Immature natural killer cell (primary cell): Measurements from ENCODE around the gene CRTAC1. TPM values are rescaled to one million over a fixed set of nuclear protein-coding genes. Genes with fewer than 3 reads are reported as not detected.

ENCODE experiments used
- DNase-seq, 3 donors: peaks; one replicate each; pipeline ENCODE4 v3.0.0; 2022; ENCODE audit warnings: mixed read lengths in 1 of 3
- H3K27ac Mint-ChIP-seq, 6 donors: one replicate each; pipeline ENCODE4 v1.8.0; 2020; ENCODE audit warnings: mixed read lengths in 6 of 6, mild to moderate bottlenecking in 5 of 6, inconsistent platforms in 4 of 6, moderate library complexity in 3 of 6
- H3K27me3 Mint-ChIP-seq, 3 donors: one replicate each; pipeline ENCODE4 v1.8.0; 2020 to 2021; ENCODE audit warnings: low read depth in 3 of 3, mild to moderate bottlenecking in 3 of 3, mixed read lengths in 3 of 3, moderate library complexity in 3 of 3, inconsistent platforms in 1 of 3
- H3K36me3 Mint-ChIP-seq, 3 donors: one replicate each; pipeline ENCODE4 v1.8.0; 2020; ENCODE audit warnings: mixed read lengths in 3 of 3, inconsistent platforms in 2 of 3, mild to moderate bottlenecking in 2 of 3
- H3K4me1 Mint-ChIP-seq, 2 donors: one replicate each; pipeline ENCODE4 v1.8.0; 2020; ENCODE audit warnings: inconsistent platforms in 2 of 2, mild to moderate bottlenecking in 2 of 2, mixed read lengths in 2 of 2, moderate library complexity in 1 of 2
- H3K4me3 Mint-ChIP-seq, 5 donors: one replicate each; pipeline ENCODE4 v1.8.0; 2020; ENCODE audit warnings: mild to moderate bottlenecking in 5 of 5, mixed read lengths in 5 of 5, inconsistent platforms in 3 of 5, moderate library complexity in 3 of 5
- H3K9me3 Mint-ChIP-seq, 6 donors: one replicate each; pipeline ENCODE4 v1.8.0; 2020; ENCODE audit warnings: mild to moderate bottlenecking in 6 of 6, mixed read lengths in 6 of 6, inconsistent platforms in 4 of 6, moderate library complexity in 3 of 6
- polyA plus RNA-seq, 3 donors: library from polyadenylated mRNA; unstranded; fragments of 300-500 nt; fragmentation: Illumina TruSeq; gene quantifications; one replicate each; pipeline ENCODE4 v1.2.3, GENCODE V29; 2021

CRTAC1 gene
- polyA plus RNA-seq, 3 donors from 2014 or later = not detected

DNA sequence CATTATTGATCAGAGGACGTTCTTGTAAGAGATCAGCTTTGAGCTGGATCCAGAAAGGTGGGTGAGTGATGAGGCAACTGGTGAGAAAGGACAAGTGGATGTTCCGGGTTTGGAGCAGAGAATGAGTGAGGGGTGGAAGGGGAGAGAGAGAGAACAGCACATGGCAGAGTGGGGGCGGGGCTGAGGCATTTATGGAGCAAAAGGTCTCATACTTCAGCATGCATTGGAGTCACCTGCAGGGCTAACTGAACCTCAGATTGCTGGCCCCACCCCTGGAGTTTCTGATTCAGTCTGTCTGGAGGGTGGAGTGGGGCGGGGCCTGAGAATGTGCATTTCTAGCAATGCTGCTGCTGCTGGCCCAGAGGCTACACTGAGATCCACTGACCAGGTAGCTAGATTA, 109.6 kb downstream of the CRTAC1 start:
- Mint-ChIP-seq H3K27ac (no peak overlapping the region), H3K4me3 (no peak overlapping the region), H3K36me3 (peaks cover 0 to 4% (median 0%) of the 10 kb centered on the region in 3 donors), H3K4me1 (no peaks in the 10 kb centered on the region), H3K9me3 (no peaks in the 10 kb centered on the region), H3K27me3 (peaks cover 3 to 12% (median 5%) of the 10 kb centered on the region in 3 donors)
- DNase-seq = no peak

GRCh38 chr10:97919012-97919411, 111.4 kb downstream of the CRTAC1 start:
- no peak overlapping the region for H3K27ac Mint-ChIP-seq
- H3K9me3 Mint-ChIP-seq = no peaks in the 10 kb centered on the region
- no peak for DNase-seq
- peaks cover 3 to 6% (median 5%) of the 10 kb centered on the region in 3 donors for H3K27me3 Mint-ChIP-seq
- peaks cover 0 to 3% of the 10 kb centered on the region in 2 donors for H3K4me1 Mint-ChIP-seq
- H3K4me3 Mint-ChIP-seq = no peak overlapping the region
- no peaks in the 10 kb centered on the region for H3K36me3 Mint-ChIP-seq

DNA sequence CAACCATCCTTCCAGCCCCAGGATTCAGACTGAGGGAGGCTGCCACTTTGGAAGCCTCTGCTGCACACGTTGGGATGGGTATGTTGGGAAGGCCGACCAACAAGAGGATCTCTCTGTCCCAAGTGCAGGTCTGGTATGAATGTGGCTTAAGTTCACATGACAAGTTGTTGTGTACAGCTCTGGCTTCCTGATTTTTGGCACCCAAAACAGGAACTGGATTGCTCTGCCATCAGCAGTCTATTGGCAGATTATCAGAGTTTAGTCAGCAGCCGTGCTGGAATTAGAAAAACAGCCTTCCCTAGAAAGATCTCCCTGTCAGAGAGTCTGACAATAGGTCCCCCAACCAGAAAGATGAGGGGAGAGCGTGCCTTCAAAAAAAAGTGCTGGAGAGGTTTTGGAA, 113.8 kb downstream of the CRTAC1 start:
- H3K9me3 Mint-ChIP-seq = no peaks in the 10 kb centered on the region
- no peak overlapping the region for H3K4me3 Mint-ChIP-seq
- no peak for DNase-seq
- H3K36me3 Mint-ChIP-seq = no peaks in the 10 kb centered on the region
- no peak overlapping the region for H3K27ac Mint-ChIP-seq
- H3K27me3 Mint-ChIP-seq = peaks cover 5 to 8% (median 6%) of the 10 kb centered on the region in 3 donors
- H3K4me1 Mint-ChIP-seq = peaks cover 0 to 3% of the 10 kb centered on the region in 2 donors

GRCh38 chr10:97915346-97916131, 114.9 kb downstream of the CRTAC1 start:
- Mint-ChIP-seq H3K27me3 (peaks cover 2 to 8% (median 5%) of the 10 kb centered on the region in 3 donors), H3K4me3 (no peak overlapping the region), H3K9me3 (no peaks in the 10 kb centered on the region), H3K4me1 (peaks cover 0 to 3% of the 10 kb centered on the region in 2 donors), H3K36me3 (no peaks in the 10 kb centered on the region), H3K27ac (no peak overlapping the region)
- DNase-seq = no peak

DNA sequence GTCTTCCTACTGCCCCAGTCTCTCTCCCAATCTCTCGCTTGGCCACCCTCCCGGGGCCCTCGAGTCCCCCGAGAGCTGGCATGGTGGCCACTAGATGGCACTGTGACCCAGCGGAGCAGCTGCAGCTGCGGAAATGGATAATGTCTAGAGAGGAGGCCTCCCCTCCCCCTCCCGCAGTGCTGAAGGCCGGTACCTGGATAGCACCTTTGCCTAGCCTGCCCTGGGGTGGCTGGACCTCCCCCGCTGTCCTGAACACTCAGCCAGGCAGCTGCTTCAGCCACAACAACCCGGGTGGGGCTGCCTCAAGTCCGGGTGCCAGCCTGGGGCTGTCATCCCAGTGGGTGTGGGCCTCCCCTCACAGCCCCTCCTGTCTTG, 115.6 kb downstream of the CRTAC1 start:
- Mint-ChIP-seq H3K27me3 (peaks cover 2 to 8% (median 5%) of the 10 kb centered on the region in 3 donors), H3K4me1 (peaks cover 0 to 3% of the 10 kb centered on the region in 2 donors), H3K9me3 (no peaks in the 10 kb centered on the region), H3K27ac (no peak overlapping the region), H3K4me3 (no peak overlapping the region), H3K36me3 (no peaks in the 10 kb centered on the region)
- DNase-seq = peak; percentile 46 to 65 (median 58)

GRCh38 chr10:97914171-97914836, 116.1 kb downstream of the CRTAC1 start:
- Mint-ChIP-seq H3K27ac (no peak overlapping the region), H3K27me3 (peaks cover 2 to 8% (median 5%) of the 10 kb centered on the region in 3 donors), H3K36me3 (no peaks in the 10 kb centered on the region), H3K4me1 (peaks cover 0 to 3% of the 10 kb centered on the region in 2 donors), H3K9me3 (no peaks in the 10 kb centered on the region), H3K4me3 (no peak overlapping the region)
- no peak for DNase-seq

- Mint-ChIP-seq H3K4me3 (no peak overlapping the region), H3K27ac (no peak overlapping the region), H3K9me3 (no peaks in the 10 kb centered on the region), H3K4me1 (peaks cover 0 to 3% of the 10 kb centered on the region in 2 donors), H3K36me3 (no peaks in the 10 kb centered on the region), H3K27me3 (peaks cover 0 to 8% (median 4%) of the 10 kb centered on the region in 3 donors)
- DNase-seq = no peak
Observed at GRCh38 chr10:97913614-97914013, 116.8 kb downstream of the CRTAC1 start.

DNA sequence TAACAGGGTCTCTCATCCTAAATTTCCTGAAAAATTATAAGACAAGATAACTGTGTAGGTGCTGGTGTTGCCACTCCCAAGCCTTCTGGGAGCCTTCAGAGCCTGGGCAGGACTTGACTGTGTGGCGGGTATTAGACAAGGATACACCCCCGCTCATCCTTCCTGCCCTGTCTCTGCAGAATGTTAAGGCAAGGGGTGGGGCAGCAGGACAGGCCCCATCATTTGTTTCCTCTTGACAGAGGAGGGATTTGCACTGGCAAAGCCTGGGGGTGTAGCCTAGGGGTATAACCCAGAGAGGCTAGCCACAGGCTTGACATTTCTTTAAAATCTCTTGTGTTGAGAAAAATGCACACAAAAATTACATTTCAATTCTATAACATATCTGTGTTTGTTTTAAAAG, 117.2 kb downstream of the CRTAC1 start:
- H3K36me3 Mint-ChIP-seq = no peaks in the 10 kb centered on the region
- H3K9me3 Mint-ChIP-seq = no peaks in the 10 kb centered on the region
- H3K27ac Mint-ChIP-seq = no peak overlapping the region
- H3K4me3 Mint-ChIP-seq = no peak overlapping the region
- H3K4me1 Mint-ChIP-seq = peaks cover 0 to 3% of the 10 kb centered on the region in 2 donors
- H3K27me3 Mint-ChIP-seq = peaks cover 0 to 8% (median 4%) of the 10 kb centered on the region in 3 donors
- no peak for DNase-seq

DNA sequence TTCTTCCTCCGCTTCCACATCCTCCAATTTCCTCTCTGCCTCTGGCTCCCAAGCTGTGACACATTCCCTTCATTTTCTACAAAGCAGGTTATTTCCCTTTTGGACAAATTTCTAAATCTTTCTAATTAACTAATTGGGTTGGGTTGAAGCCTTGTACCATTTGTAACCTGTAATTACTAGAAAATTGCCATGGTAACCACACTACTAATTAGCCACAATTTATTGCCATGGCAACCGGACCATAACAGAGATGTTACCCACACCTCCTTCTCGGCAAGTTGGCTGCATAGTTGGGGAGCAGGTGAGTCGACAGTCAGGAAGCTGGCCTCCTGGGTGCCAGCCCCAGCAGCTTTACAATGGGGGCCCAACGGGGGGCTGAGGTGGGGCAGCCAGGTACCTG, 119.2 kb downstream of the CRTAC1 start:
- DNase-seq = no peak
- H3K4me1 Mint-ChIP-seq = peaks cover 0 to 3% of the 10 kb centered on the region in 2 donors
- H3K36me3 Mint-ChIP-seq = no peaks in the 10 kb centered on the region
- no peak overlapping the region for H3K27ac Mint-ChIP-seq
- peaks cover 0 to 8% (median 4%) of the 10 kb centered on the region in 3 donors for H3K27me3 Mint-ChIP-seq
- no peak overlapping the region for H3K4me3 Mint-ChIP-seq
- no peaks in the 10 kb centered on the region for H3K9me3 Mint-ChIP-seq

DNA sequence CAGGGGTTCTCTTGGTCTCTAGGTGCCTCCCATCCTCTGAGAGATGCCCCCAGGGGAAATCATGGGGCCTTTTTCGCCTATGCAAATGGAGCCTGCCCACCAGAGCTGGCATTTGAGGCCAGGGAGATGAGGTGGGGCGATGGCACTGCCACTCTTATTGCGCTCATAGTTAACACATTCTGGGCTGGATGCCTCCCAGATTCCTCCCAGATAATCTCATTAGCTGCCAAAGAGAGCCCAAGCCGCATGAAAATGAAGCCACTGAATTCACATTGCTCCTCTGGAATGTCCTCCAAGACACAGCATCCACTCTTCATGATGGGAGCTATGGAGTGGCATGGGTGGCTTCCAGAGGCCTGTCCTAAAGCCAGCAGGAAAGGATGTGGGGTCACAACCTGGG, 119.8 kb downstream of the CRTAC1 start:
- Mint-ChIP-seq H3K27ac (no peak overlapping the region), H3K4me1 (peaks cover 0 to 3% of the 10 kb centered on the region in 2 donors), H3K27me3 (peaks cover 0 to 8% (median 4%) of the 10 kb centered on the region in 3 donors), H3K4me3 (no peak overlapping the region), H3K36me3 (no peaks in the 10 kb centered on the region), H3K9me3 (no peaks in the 10 kb centered on the region)
- DNase-seq = no peak

- Mint-ChIP-seq H3K27me3 (peaks cover 6 to 9% (median 7%) of the 10 kb centered on the region in 3 donors), H3K27ac (no peak overlapping the region), H3K4me1 (no peaks in the 10 kb centered on the region), H3K9me3 (no peaks in the 10 kb centered on the region), H3K4me3 (no peak overlapping the region), H3K36me3 (no peaks in the 10 kb centered on the region)
- DNase-seq = no peak
Observed at GRCh38 chr10:97907830-97908229, 122.6 kb downstream of the CRTAC1 start.

GRCh38 chr10:97907211-97907610, 123.2 kb downstream of the CRTAC1 start:
- Mint-ChIP-seq H3K27me3 (peaks cover 5 to 9% (median 7%) of the 10 kb centered on the region in 3 donors), H3K36me3 (no peaks in the 10 kb centered on the region), H3K4me3 (no peak overlapping the region), H3K27ac (no peak overlapping the region), H3K9me3 (no peaks in the 10 kb centered on the region), H3K4me1 (no peaks in the 10 kb centered on the region)
- no peak for DNase-seq

DNA sequence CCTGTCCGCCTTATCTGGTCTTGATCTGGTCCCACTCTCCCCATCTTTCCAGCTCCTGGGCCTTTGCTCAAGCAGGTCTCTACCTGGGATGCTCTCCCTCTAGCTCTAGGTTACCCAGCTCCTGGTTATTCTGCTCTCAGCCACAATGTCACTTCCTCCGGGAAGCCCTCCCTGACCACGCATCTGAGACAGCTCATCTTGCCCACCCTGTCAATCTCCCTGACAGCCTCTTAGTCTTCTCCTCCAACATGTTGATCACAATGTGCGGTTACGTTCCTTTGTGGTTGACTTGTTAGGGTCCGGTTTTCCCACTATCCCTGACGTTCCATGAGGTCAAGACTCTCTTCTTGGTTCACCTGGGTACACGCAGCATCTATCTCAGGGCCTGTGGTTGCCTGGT, 125.1 kb downstream of the CRTAC1 start:
- H3K27me3 Mint-ChIP-seq = peaks cover 3 to 9% (median 7%) of the 10 kb centered on the region in 3 donors
- no peaks in the 10 kb centered on the region for H3K4me1 Mint-ChIP-seq
- H3K27ac Mint-ChIP-seq = peak overlapping the region in 1 of 6 donors; percentile 37
- no peaks in the 10 kb centered on the region for H3K36me3 Mint-ChIP-seq
- no peak overlapping the region for H3K4me3 Mint-ChIP-seq
- no peaks in the 10 kb centered on the region for H3K9me3 Mint-ChIP-seq
- no peak for DNase-seq

DNA sequence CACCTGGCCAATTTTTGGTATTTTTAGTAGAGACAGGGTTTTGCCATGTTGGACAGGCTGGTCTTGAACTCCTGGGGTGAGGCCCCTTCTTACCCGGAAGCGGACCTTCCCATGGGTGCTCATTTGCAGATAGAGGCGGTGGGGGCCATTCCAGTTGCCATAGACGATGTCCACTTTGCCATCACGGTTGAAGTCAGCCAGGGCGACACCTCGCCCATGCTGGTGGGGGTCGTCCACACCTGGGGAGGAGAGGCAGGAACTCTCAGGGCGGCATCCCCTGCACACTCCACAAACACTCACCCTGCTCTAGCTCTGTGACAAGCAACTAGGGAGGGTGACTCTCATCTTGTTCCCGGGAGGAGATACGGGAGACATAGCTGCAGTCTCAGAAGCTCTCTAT, 125.8 kb downstream of the CRTAC1 start:
- no peak for DNase-seq
- Mint-ChIP-seq H3K9me3 (no peaks in the 10 kb centered on the region), H3K27ac (no peak overlapping the region), H3K36me3 (no peaks in the 10 kb centered on the region), H3K27me3 (peaks cover 3 to 9% (median 7%) of the 10 kb centered on the region in 3 donors), H3K4me3 (no peak overlapping the region), H3K4me1 (no peaks in the 10 kb centered on the region)
